Measurements from ENCODE around the gene ADPRH. TPM values are rescaled to one million over a fixed set of nuclear protein-coding genes. Genes with fewer than 3 reads are reported as not detected.
A peak's percentile ranks its signal among the peaks of the same experiment; 100 is the strongest.
"Not testable (repeated sequence)": the region's sequence is repeated elsewhere in the genome, so short reads cannot be mapped to it uniquely, and the experiment has no call there.

The ADPRH gene
- total RNA-seq, 1 donor from 2014 or later: 0.77 TPM

DNA sequence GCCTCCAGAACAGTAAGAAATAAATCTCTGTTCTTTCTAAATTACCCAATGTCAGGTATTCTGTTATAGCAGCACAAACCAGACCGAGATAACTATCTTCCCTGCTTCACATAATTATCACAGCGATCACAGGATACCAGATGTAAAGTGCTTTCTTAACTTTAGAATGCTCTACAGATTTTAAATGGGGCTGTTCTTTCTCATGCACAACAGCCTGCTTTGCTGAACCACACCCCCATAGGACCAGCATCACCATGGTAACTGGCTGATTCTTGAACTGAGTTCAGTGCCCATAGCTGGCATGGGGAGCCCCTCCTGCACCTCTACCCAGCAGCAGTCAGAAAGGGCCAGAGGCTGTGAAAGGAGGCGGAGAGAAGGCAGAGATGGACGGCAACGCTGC is 27.7 kb upstream of the ADPRH start:
- H3K9ac ChIP-seq: no peak overlapping the region
- Mint-ChIP-seq H3K9me3 (no peaks in the 10 kb centered on the region), H3K27ac (no peak overlapping the region), H3K27me3 (ENCODE audit: insufficient read depth, low read depth) (peaks cover 5% of the 10 kb centered on the region), H3K4me1 (no peaks in the 10 kb centered on the region), H3K4me3 (no peak overlapping the region), H3K36me3 (no peaks in the 10 kb centered on the region)
- no peaks in the 10 kb centered on the region for H3K79me2 ChIP-seq (ENCODE audit: low read depth)
- TF ChIP-seq EZH2 (IDR thresholded peaks at IDR 0.05) (no peak), EZH2phosphoT487 (IDR thresholded peaks at IDR 0.05) (no peak)
- TF ChIP-seq, protein P1, sequence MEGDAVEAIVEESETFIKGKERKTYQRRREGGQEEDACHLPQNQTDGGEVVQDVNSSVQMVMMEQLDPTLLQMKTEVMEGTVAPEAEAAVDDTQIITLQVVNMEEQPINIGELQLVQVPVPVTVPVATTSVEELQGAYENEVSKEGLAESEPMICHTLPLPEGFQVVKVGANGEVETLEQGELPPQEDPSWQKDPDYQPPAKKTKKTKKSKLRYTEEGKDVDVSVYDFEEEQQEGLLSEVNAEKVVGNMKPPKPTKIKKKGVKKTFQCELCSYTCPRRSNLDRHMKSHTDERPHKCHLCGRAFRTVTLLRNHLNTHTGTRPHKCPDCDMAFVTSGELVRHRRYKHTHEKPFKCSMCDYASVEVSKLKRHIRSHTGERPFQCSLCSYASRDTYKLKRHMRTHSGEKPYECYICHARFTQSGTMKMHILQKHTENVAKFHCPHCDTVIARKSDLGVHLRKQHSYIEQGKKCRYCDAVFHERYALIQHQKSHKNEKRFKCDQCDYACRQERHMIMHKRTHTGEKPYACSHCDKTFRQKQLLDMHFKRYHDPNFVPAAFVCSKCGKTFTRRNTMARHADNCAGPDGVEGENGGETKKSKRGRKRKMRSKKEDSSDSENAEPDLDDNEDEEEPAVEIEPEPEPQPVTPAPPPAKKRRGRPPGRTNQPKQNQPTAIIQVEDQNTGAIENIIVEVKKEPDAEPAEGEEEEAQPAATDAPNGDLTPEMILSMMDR (IDR thresholded peaks at IDR 0.05): no peak
- no peak overlapping the region for H2AFZ ChIP-seq (replicated peaks)
- no peaks in the 10 kb centered on the region for H3K27me3 ChIP-seq
- H3K9me3 ChIP-seq (ENCODE audit: low read depth): no peaks in the 10 kb centered on the region
- H3K27ac ChIP-seq: no peak overlapping the region
- H4K20me1 ChIP-seq (ENCODE audit: low read depth): no peaks in the 10 kb centered on the region
- DNase-seq (ENCODE audit: low spot score): no peak
- no peaks in the 10 kb centered on the region for H3K36me3 ChIP-seq
- H3K4me1 ChIP-seq: no peaks in the 10 kb centered on the region
- no peaks in the 10 kb centered on the region for H3F3A ChIP-seq (ENCODE audit: low read depth)
- no peak overlapping the region for H3K4me3 ChIP-seq
- H3K4me2 ChIP-seq: no peak overlapping the region

DNA sequence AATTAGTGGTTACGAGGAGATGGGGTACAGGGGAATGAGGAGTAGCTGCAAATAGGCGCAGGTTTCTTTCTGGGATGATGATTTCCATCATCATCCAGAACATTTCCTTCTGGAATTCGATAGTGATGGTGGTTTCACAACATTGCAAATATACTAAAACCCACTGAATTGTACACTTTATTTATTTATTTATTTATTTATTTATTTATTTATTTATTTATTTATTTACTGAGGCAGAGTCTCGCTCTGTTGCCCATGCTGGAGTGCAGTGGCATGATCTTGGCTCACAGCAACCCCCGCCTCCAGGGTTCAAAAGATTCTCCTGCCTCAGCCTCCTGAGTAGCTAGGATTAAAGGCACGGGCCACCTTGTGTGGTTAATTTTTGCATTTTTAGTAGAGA is 26.4 kb upstream of the ADPRH start:
- not testable (repeated sequence) for H3K36me3 ChIP-seq; H3K4me2 ChIP-seq; H3K4me1 ChIP-seq; H3K4me3 ChIP-seq; H3K27me3 Mint-ChIP-seq (ENCODE audit: insufficient read depth, low read depth); H3K27ac ChIP-seq; H3K4me1 Mint-ChIP-seq; H2AFZ ChIP-seq (replicated peaks); H3F3A ChIP-seq (ENCODE audit: low read depth); H3K27ac Mint-ChIP-seq; H3K36me3 Mint-ChIP-seq; H3K4me3 Mint-ChIP-seq; H3K9me3 Mint-ChIP-seq; DNase-seq (ENCODE audit: low spot score); H3K79me2 ChIP-seq (ENCODE audit: low read depth); H4K20me1 ChIP-seq (ENCODE audit: low read depth); H3K9ac ChIP-seq; H3K9me3 ChIP-seq (ENCODE audit: low read depth); H3K27me3 ChIP-seq

DNA sequence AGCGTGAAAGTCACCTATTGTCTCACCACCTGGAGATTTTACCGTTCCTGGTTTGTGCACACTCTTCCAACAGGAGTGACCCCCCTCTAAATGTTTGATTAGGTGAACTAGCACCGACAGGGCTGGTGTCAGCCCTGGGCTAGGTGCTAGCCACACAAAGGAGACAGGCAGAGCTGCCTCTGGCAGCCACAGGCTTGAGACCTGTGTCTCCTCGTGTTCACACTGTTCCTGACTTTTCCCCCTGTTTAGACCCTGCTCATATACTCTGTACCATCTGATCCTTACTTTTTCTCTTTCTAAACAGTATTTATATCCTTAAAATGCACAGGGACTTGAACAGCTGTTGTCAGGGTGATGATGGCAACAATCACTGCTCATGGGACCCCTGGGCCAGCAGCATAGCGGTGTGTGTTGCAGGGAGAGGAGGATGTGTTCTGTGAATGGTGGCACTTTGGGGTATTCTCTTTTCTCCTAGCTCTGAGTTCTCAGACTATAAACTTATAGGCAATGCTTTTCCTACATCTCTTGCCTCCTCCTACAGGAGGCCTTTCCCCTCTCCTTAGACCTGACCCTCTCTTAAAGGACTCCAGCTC is 25.4 kb upstream of the ADPRH start:
- TF ChIP-seq, protein P1 (IDR thresholded peaks at IDR 0.05): no peak
- TF ChIP-seq EZH2 (IDR thresholded peaks at IDR 0.05) (no peak), EZH2phosphoT487 (IDR thresholded peaks at IDR 0.05) (no peak)
- H3K4me2 ChIP-seq: no peak overlapping the region
- H3K27ac ChIP-seq: no peak overlapping the region
- Mint-ChIP-seq H3K4me1 (peaks cover 3% of the 10 kb centered on the region), H3K27me3 (ENCODE audit: insufficient read depth, low read depth) (peaks cover 5% of the 10 kb centered on the region), H3K27ac (peak overlapping the region; percentile 64), H3K9me3 (no peaks in the 10 kb centered on the region), H3K36me3 (no peaks in the 10 kb centered on the region), H3K4me3 (no peak overlapping the region)
- H3K4me3 ChIP-seq: no peak overlapping the region
- H3K4me1 ChIP-seq: no peaks in the 10 kb centered on the region
- no peak for DNase-seq (ENCODE audit: low spot score)
- no peaks in the 10 kb centered on the region for H3K79me2 ChIP-seq (ENCODE audit: low read depth)
- H3K9me3 ChIP-seq (ENCODE audit: low read depth): no peaks in the 10 kb centered on the region
- H3K9ac ChIP-seq: no peak overlapping the region
- H3F3A ChIP-seq (ENCODE audit: low read depth): no peaks in the 10 kb centered on the region
- H3K27me3 ChIP-seq: no peaks in the 10 kb centered on the region
- H4K20me1 ChIP-seq (ENCODE audit: low read depth): no peaks in the 10 kb centered on the region
- peak overlapping the region; percentile 0 for H2AFZ ChIP-seq (replicated peaks)
- no peaks in the 10 kb centered on the region for H3K36me3 ChIP-seq

DNA sequence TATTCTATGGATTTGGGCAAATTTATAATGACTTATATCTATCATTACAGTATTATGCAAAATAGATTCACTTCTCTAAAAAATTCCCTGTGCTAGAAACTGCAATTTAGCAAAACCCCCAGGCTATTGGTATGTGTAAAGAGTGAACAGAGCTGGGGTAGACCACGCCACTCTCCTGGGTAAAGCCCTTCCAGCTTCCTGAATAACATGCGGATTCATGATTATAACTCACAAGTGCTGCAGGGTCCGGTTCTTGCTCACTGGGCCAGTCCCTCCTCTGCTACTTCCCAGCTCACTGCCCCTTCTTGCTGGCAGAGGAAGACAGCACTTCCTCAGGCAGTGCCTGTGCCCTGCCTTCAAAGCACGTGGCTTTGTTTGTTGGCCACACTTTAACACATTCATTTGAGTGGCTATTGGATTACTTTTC is 24.0 kb upstream of the ADPRH start:
- Histone ChIP-seq H3K4me3 (no peak overlapping the region), H3K4me2 (no peak overlapping the region), H3K36me3 (no peaks in the 10 kb centered on the region), H3K9me3 (ENCODE audit: low read depth) (no peaks in the 10 kb centered on the region), H3K79me2 (ENCODE audit: low read depth) (no peaks in the 10 kb centered on the region), H3K27me3 (no peaks in the 10 kb centered on the region), H3F3A (ENCODE audit: low read depth) (no peaks in the 10 kb centered on the region), H3K4me1 (no peaks in the 10 kb centered on the region), H3K27ac (no peak overlapping the region), H3K9ac (no peak overlapping the region), H4K20me1 (ENCODE audit: low read depth) (no peaks in the 10 kb centered on the region), H2AFZ (replicated peaks) (no peak overlapping the region)
- peaks cover 3% of the 10 kb centered on the region for H3K4me1 Mint-ChIP-seq
- H3K9me3 Mint-ChIP-seq: no peaks in the 10 kb centered on the region
- no peak overlapping the region for H3K27ac Mint-ChIP-seq
- no peaks in the 10 kb centered on the region for H3K36me3 Mint-ChIP-seq
- DNase-seq (ENCODE audit: low spot score): no peak
- TF ChIP-seq EZH2phosphoT487 (IDR thresholded peaks at IDR 0.05) (no peak), EZH2 (IDR thresholded peaks at IDR 0.05) (no peak)
- TF ChIP-seq, protein P1 (IDR thresholded peaks at IDR 0.05): no peak
- peaks cover 4% of the 10 kb centered on the region for H3K27me3 Mint-ChIP-seq (ENCODE audit: insufficient read depth, low read depth)
- H3K4me3 Mint-ChIP-seq: no peak overlapping the region

Measured in neural progenitor cell (in vitro differentiated cells).